GM06990 (cell line): ENCODE data around the gene CC2D1A.

Source experiments
- DNase-seq: peaks from one replicate; pipeline ENCODE4 v3.0.0-alpha.2; 2011; ENCODE audit not compliant: insufficient read length; ENCODE audit errors: extremely low read depth
- H3K27me3 ChIP-seq: replicated peaks from 2 replicates; pipeline ENCODE4 v1.6.0; 2011; ENCODE audit warnings: low read length; ENCODE audit not compliant: control insufficient read depth, insufficient read depth
- H3K36me3 ChIP-seq: 2 replicates; pipeline ENCODE4 v1.5.1; 2011; ENCODE audit warnings: low read length; ENCODE audit not compliant: control insufficient read depth, insufficient read depth
- H3K4me3 ChIP-seq: replicated peaks from 2 replicates; pipeline ENCODE4 v1.5.1; 2011; ENCODE audit warnings: low read depth, mild to moderate bottlenecking, control low read depth, low read length
- CTCF ChIP-seq: IDR thresholded peaks from 2 replicates; pipeline ENCODE4 v1.5.1; 2011; ENCODE audit warnings: low read length, control low read depth, mild to moderate bottlenecking, inconsistent platforms; ENCODE audit not compliant: insufficient read depth, poor library complexity, severe bottlenecking

Gene CC2D1A

GRCh38 chr19:13978351-13979243 lies 72.6 kb downstream of the CC2D1A start:
- no peak for DNase-seq
- no peak for TF ChIP-seq CTCF
- Histone ChIP-seq H3K36me3 (no peaks in the 10 kb centered on the region; the same call in none of the 2 replicates), H3K27me3 (no peaks in the 10 kb centered on the region), H3K4me3 (no peak overlapping the region)

GRCh38 chr19:13979244-13979615 lies 73.2 kb downstream of the CC2D1A start:
- Histone ChIP-seq H3K36me3 (no peaks in the 10 kb centered on the region; the same call in none of the 2 replicates), H3K4me3 (no peak overlapping the region), H3K27me3 (no peaks in the 10 kb centered on the region)
- no peak for DNase-seq
- no peak for TF ChIP-seq CTCF

GRCh38 chr19:13979686-13980085 lies 73.7 kb downstream of the CC2D1A start:
- no peak for TF ChIP-seq CTCF
- no peaks in the 10 kb centered on the region; the same call in none of the 2 replicates for H3K36me3 ChIP-seq
- no peak overlapping the region for H3K4me3 ChIP-seq
- DNase-seq, result no peak
- H3K27me3 ChIP-seq, result no peaks in the 10 kb centered on the region

GRCh38 chr19:13980340-13980739 lies 74.3 kb downstream of the CC2D1A start:
- H3K4me3 ChIP-seq, result no peak overlapping the region
- H3K27me3 ChIP-seq, result no peaks in the 10 kb centered on the region
- no peak for DNase-seq
- H3K36me3 ChIP-seq, result no peaks in the 10 kb centered on the region; the same call in none of the 2 replicates
- TF ChIP-seq CTCF, result no peak
